Vagina (tissue), 2 donors: ENCODE results near the gene USF2.

ENCODE experiments used
- POLR2A ChIP-seq, 2 donors: fragments of 450-650 bp; IDR thresholded peaks; one replicate each; pipeline ENCODE4 v1.6.1; 2017; ENCODE audit warnings: antibody characterized with exemption in 2 of 2, mild to moderate bottlenecking in 2 of 2, moderate library complexity in 2 of 2
- POLR2AphosphoS5 ChIP-seq, 2 donors: sonication (generic); formaldehyde crosslinking; IDR thresholded peaks; one replicate each; pipeline ENCODE4 v1.9.0; 2017; ENCODE audit warnings: antibody characterized with exemption in 2 of 2, mild to moderate bottlenecking in 2 of 2, low read depth in 1 of 2; ENCODE audit not compliant: insufficient read depth in 1 of 2

GRCh38 chr19:35265900-35266519, 2.8 kb upstream of the USF2 start:
- TF ChIP-seq POLR2AphosphoS5 (IDR thresholded peaks at IDR 0.05; ENCODE audit: insufficient read depth in 1 of 2, low read depth in 1 of 2) (no peak), POLR2A (IDR thresholded peaks at IDR 0.05) (no peak)
